H7 (cell line): ENCODE measurements around the gene SLC35B1. TPM values are rescaled to one million over a fixed set of nuclear protein-coding genes. Genes with fewer than 3 reads are reported as not detected.
"Not testable (repeated sequence)": the region's sequence is repeated elsewhere in the genome, so short reads cannot be mapped to it uniquely, and the experiment has no call there.

Experiments used
- DNase-seq: peaks from one replicate; pipeline ENCODE4 v3.0.0; 2012
- H3K27me3 ChIP-seq: 2 replicates; pipeline ENCODE4 v1.6.0; 2011; ENCODE audit warnings: mild to moderate bottlenecking, low read length; ENCODE audit not compliant: control insufficient read depth, insufficient read depth
- H3K36me3 ChIP-seq: replicated peaks from 2 replicates; pipeline ENCODE4 v1.5.1; 2011; ENCODE audit warnings: low read length; ENCODE audit not compliant: control insufficient read depth, insufficient read depth
- H3K4me3 ChIP-seq: 2 replicates; pipeline ENCODE4 v1.5.1; 2011; ENCODE audit warnings: low read depth, mild to moderate bottlenecking, control low read depth, low read length, moderate library complexity; ENCODE audit not compliant: insufficient read depth
- total RNA-seq: library from RNA; depleted of rRNA; stranded (reverse); fragments of >200 nt; shearing (Covaris generic); gene quantifications from 2 replicates; pipeline ENCODE4 v1.2.3, GENCODE V29; 2014

SLC35B1 gene
- total RNA-seq, 1 experiment from 2014 or later = 76.6 TPM

DNA sequence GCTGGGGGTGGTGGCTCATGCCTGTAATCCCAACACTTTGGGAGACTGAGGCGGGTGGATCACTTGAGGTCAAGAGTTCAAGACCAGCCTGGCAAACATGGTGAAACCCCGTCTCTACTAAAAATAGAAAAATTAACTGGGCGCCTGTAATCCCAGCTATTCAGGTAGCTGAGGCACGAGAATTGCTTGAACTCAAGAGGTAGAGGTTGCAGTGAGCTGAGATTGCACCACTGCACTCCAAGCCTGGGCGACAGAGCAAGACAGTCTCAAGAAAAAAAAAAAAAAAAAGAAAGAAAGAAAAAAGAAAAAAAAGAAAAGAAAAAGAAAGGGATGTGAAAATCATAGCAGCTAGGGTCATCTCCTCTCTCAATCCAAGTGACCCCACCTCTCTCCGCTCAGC is 16.8 kb upstream of the SLC35B1 start:
- not testable (repeated sequence) for H3K4me3 ChIP-seq, H3K27me3 ChIP-seq, DNase-seq
- H3K36me3 ChIP-seq = peaks cover 16% of the 10 kb centered on the region

DNA sequence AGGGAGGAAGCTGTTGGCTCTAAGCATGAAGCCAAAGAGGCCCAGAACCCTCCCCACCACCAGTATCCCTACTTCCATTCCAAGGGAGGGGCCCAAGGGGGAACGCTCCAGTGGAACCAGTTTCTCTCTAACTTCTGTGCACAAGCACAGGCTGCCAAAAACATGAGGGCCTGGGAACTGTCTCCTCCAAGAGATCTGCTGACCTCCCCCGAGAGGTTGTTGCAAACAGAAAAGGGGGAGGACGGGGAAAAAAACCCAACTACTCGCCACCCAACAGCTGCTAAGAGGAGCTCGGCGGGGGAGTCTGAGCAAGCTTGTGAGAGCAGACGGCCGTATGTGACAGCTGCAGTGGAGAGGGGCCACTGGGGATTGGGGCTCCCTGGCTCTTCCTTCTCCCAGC is 15.7 kb upstream of the SLC35B1 start:
- Histone ChIP-seq H3K36me3 (peaks cover 16% of the 10 kb centered on the region), H3K27me3 (no peaks in the 10 kb centered on the region), H3K4me3 (no peak overlapping the region)
- no peak for DNase-seq

DNA sequence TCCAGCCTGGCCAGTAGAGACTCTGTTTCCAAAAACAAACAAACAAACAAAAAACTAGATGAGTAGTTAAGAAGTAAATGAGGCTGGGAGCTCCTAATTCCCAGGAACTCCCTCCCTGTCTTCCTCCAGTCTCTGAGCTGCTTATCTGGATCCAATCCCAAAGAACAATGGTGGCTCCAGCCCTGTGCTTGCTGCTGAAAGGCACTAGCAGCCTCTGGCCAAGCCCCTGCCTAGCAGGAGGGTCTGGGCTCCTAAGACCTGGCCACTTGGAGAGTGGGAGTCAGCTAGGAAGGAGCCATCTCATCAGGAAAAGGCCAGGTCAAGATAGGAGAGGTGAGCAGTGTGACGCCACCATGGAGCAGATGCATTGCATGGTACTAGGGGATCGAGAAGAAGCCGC is 14.3 kb upstream of the SLC35B1 start:
- no peak for DNase-seq
- Histone ChIP-seq H3K36me3 (peaks cover 25% of the 10 kb centered on the region), H3K4me3 (no peak overlapping the region), H3K27me3 (no peaks in the 10 kb centered on the region)

DNA sequence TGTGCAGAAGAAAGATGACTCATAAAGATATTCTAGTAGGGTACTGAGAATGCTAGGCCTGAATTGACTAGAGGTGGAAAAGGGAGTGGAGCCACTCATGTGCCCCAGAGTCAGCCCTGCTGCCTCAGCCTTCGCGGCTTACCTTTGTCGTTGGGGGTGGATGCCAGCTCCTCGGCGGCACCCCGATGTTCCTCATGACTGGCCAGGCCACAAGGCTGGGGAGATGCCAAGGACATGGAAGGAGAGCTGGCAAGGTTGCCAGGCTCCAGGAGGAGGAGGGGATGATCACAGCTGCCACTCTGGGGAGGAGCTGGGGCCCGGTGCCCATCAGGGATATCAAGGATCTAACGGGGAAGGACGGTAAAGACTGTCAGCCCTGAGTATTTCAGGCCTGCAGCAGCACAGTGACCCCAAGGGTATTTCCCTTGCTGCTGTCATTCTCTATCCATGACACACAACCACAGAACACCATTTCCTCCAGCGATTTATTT is 9.7 kb upstream of the SLC35B1 start:
- Histone ChIP-seq H3K4me3 (no peak overlapping the region), H3K36me3 (peaks cover 40% of the 10 kb centered on the region), H3K27me3 (no peaks in the 10 kb centered on the region)
- DNase-seq = no peak

DNA sequence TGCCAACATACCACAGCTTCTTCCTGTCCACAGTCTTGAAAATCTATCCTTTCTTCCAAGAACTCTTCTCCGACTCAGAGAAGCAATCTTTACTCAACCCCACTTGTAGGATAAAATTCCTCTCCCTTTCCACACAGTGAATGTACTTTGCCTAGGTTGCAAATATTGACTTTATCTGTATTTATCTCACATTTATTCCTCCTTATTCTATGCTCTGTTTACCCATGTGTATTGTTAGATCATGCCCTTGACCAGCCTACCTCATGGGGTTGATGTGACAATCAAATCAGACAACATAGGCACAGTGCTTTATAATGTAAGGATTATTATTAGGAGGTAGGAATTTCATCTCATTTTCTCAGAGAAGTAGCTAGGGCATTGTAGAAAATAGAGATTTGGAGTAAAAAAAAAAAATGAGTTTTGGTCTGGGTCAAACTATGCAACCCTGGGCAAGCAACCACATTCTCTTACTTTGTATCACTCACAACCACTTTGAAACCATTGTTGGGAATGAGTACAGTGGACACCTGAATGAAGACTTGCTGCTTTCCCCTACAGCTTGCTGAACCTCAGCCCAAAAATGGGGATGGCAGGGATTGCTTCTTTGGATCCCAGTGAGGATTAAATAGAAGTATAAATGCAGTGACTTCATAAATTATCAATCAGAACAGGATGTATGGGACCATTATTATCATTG is 9.1 kb upstream of the SLC35B1 start:
- no peaks in the 10 kb centered on the region for H3K27me3 ChIP-seq
- peaks cover 38% of the 10 kb centered on the region for H3K36me3 ChIP-seq
- H3K4me3 ChIP-seq = no peak overlapping the region
- DNase-seq = no peak

DNA sequence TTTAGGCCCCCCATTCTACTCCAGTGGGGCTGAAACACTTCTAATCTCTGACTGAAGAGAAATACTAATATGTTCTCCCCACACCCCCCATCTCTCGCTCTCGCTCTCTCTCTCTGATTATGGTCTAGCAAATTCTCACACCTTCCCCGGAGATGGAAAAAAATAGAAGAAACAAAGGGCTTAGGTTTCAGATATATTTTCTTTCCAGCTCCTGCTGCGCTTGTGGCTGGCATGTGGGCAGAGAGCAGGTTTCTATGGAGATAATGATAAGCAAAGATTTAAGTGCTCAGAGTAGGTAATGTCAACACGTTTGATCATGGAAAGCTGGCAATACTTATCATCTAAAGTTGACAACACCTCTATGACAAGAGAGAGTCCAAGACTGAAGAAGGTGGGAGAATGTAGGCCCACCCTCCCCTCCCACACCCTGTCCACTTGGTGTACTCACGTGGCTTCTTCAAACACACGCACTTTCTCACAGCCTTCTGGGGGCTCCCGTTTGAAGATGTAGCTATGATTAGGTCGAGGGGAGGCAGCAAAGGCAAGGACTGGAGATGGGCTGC is 8.0 kb upstream of the SLC35B1 start:
- H3K36me3 ChIP-seq = peaks cover 36% of the 10 kb centered on the region
- H3K27me3 ChIP-seq = no peaks in the 10 kb centered on the region
- DNase-seq = no peak
- no peak overlapping the region for H3K4me3 ChIP-seq

DNA sequence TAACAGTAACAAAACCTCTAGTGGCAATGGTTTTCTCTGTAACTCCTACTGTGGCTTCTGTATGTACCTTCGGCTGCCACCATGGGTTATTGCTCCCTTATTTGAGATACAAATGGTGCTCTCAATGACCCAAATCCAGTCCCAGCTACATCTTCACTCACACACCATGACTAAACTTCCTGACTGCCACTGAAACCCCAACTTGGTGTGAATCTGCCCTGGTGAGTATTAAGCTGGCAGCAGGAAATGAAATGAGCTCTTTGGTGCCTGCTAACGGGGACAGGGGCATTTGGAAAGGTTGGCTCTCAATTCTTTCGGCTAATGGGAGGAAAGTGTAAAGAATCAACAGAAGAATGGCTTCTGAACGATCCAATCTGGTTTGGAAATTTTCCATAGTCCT is 7.5 kb upstream of the SLC35B1 start:
- no peak for DNase-seq
- Histone ChIP-seq H3K36me3 (peaks cover 35% of the 10 kb centered on the region), H3K4me3 (no peak overlapping the region), H3K27me3 (no peaks in the 10 kb centered on the region)

DNA sequence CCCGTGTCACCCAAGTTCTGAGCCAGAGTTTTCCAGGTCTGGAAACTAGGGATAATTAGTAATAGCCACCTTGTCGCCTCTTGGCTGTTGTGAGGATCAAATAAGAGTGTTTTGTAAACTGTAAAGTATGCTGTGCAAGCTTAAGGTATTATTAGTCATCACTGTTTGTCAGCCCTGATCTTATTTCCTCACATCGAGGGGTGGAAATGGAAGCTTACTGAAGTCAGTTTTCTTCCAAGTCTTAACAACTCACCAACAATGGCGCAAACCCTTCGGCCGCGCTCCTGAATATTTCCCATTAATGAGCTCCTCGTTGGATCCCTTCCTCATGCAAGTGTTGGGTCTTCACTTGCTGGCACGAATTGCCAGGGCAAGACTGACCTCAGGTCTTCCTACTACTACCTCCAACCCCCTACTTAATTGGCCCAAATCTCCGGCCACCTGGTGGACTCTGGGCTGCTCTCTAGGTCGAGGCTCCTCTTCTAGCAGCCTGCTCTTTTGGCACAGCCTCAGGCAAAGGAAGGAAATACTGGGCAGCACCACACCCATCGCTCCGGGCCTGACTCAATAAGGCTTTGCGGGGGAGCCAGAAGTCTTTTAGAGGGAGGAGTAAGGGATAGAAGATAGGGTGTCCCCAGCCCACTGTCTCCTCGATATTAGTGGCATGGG is 885 bp upstream of the SLC35B1 start:
- Histone ChIP-seq H3K36me3 (peaks cover 15% of the 10 kb centered on the region), H3K4me3 (no peak overlapping the region; the same call in 1 of the 2 replicates), H3K27me3 (no peaks in the 10 kb centered on the region)
- DNase-seq = peak; percentile 67

DNA sequence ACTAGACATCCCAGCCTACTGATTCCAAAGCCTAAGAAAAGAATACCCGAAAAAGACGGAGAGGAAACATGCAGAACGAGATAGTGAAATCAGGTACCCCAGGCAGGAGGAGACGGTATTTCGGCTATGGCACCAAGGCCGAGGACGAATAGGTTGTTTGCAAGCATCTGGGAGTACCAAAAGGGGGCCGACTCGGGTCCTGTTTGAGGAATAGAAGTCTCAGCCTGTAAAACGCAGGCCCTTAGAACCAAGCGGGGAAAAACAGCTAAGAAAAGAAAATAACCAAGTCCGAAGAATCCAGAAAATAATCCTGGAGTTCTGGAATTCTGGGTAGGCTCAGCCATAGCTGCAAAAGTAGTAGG is 537 bp downstream of the SLC35B1 start:
- Histone ChIP-seq H3K27me3 (no peaks in the 10 kb centered on the region), H3K4me3 (peak overlapping the region; percentile 76), H3K36me3 (peaks cover 23% of the 10 kb centered on the region)
- DNase-seq = peak; percentile 56

DNA sequence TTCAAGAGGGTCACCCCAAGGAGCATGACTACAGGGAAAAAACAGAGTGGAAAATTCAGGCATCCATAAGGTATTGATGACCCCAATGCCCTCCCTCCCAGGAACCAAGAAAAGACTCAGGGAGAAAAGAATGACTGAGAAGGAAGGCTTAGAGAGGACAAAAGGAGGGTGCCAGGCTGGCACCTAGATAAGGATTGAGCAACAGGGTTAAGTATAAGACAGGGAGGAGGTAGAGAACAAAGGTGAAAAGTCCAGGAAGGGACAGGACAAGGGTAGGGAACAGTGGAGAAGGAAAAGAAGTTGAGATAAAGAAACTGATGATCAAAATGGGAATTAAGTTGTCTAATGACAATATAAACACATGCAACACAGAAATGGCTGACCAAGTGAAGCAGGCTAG is 2.5 kb downstream of the SLC35B1 start:
- peaks cover 29% of the 10 kb centered on the region for H3K36me3 ChIP-seq
- no peaks in the 10 kb centered on the region for H3K27me3 ChIP-seq
- H3K4me3 ChIP-seq = no peak overlapping the region
- no peak for DNase-seq

DNA sequence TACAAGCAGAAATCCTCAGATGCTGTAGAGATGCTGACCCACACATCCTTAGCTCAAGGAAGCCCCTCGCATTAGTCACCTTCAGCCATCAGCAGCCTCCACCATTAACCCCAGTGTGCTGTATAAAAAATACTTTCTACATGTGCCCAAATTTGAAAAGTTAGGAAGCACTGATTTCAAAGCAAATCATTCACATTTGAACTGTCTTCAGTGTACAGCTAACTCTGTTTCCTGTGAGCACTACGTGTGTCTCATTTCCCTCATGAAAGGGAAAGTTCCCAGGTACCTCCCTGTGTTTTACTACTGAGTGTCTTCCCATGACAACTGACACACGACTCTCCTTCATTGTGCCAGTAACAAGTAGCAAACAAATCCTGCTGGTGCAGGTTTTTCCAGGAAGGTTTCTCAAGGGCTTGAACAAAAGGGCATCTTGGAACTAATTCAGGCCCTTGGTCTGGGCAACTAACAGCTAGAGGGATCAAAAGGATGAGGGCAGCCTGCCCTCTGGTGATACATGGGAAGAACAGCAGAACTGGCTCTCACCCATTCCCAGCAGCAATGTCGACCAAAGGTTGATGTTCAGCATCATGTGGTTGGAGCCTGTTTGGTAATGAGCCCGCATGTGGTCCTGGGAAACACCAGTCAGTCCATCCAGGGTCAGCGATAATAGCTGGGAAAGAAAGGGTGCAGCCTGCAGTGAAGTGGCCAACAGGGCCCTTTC is 4.0 kb downstream of the SLC35B1 start:
- peak; percentile 63 for DNase-seq
- Histone ChIP-seq H3K4me3 (no peak overlapping the region), H3K27me3 (no peaks in the 10 kb centered on the region), H3K36me3 (peaks cover 29% of the 10 kb centered on the region)

DNA sequence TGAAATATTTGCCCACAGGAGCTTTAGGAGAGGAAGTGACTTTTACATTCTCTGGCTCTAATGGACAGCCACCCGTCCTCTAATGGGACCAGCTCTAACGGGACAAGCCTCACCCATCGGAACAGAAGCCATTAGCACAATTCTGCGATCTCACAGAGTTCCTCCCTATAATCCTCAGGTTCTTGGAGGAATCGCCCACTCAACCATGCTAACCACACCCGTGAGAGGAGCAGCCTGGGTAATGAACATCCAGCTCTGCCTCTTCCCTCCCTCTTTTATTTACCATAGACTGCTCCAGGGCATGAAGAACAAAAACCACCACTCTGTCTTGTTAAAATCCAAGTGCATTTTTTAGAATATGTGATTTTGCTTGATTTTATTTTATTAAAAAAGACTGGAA is 6.8 kb downstream of the SLC35B1 start:
- Histone ChIP-seq H3K27me3 (no peaks in the 10 kb centered on the region), H3K4me3 (no peak overlapping the region), H3K36me3 (peaks cover 29% of the 10 kb centered on the region)
- no peak for DNase-seq

DNA sequence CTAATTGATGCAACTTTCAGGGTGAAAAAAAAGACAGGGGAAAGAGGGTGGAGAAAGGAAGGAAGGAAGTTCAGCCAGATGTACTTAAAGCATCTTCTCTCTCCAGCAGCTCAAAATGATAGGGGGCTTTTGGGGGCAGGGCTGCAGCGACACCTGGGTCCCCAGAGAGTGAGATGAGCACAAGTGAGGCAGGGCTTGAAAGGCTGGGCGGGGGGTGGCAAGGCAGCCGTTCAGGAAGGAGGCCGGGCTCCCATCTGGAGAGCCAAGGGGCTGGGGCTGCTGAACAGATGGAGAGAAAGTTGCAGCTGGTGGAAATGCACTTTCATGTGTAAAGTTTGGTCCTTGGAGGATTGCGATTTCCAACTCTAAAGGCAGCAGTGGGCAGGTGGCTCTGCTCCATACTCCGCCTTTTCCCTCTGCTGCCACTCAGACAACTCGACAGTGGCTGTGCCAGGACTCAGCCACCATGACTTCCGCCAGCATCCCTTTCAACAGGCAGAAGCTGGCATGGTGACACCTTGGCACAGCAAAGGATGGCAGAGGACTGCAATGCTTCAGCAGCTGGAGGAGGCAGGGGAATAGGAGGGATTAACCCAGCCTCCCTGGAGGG is 7.7 kb downstream of the SLC35B1 start:
- no peak overlapping the region for H3K4me3 ChIP-seq
- peaks cover 26% of the 10 kb centered on the region for H3K36me3 ChIP-seq
- H3K27me3 ChIP-seq = no peaks in the 10 kb centered on the region
- DNase-seq = no peak

DNA sequence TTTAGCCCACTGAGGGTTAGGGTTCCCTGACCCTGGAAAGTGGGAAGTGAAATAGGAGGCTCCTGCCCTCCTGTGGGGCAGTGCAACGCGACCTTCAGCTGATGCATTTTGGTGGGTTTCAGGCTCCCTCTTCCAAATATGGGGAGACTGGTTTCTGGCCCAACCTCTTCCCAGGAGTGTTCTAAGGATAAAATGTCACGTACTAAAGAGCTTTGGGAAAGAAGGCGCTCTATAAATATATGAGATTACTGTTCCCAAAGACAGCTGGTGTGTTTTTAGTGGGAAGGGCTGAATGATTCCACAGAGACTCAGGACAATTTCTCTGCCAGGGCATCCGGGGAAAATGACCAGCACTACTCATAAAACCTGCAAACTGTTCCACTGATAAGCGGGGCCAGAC is 9.8 kb downstream of the SLC35B1 start:
- DNase-seq = no peak
- H3K4me3 ChIP-seq = no peak overlapping the region
- peaks cover 11% of the 10 kb centered on the region for H3K36me3 ChIP-seq
- H3K27me3 ChIP-seq = no peaks in the 10 kb centered on the region
